ENCODE results near the gene NTNG1. TPM values are rescaled to one million over a fixed set of nuclear protein-coding genes. Genes with fewer than 3 reads are reported as not detected.

Gene NTNG1
- total RNA-seq, 1 donor from 2014 or later, result 1.1 TPM

DNA sequence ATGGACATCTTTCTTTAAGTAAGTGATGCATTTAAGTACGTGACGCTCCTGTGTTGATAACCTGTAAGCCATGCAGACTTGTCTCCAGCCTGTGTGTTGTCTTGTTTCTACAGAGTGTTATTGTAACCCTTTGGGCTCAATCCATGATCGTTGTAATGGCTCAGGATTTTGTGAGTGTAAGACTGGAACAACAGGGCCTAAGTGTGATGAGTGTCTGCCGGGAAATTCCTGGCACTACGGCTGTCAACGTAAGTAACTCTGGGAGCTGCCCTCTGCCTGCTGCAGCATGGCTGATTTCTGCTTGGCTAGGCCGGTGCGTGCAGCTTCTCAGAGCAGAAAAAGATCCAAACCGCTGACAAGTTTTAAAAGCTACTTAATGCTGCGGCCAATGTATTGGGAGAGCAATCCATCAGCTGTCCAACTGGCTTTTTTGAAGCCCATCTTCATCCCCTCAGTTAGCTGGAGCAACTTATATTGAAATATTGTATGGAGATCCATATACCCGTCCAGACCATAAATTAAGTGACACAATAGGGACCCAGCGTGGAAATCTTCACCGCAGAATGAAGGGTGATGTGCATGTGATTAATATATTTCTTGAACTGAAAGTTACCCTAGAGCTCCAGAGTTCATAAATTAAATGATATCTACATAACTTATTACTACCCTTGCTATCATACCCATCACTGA is 295.9 kb downstream of the NTNG1 start:
- Mint-ChIP-seq H3K27me3 (no peaks in the 10 kb centered on the region), H3K36me3 (ENCODE audit: insufficient read depth) (no peaks in the 10 kb centered on the region), H3K4me3 (ENCODE audit: low read depth) (no peak overlapping the region), H3K9me3 (ENCODE audit: low read depth) (no peaks in the 10 kb centered on the region), H3K4me1 (ENCODE audit: low read depth) (no peaks in the 10 kb centered on the region), H3K27ac (no peak overlapping the region)
- DNase-seq (ENCODE audit: low spot score, unreplicated experiment), result no peak
- TF ChIP-seq CTCF (IDR thresholded peaks at IDR 0.05; ENCODE audit: unreplicated experiment), result no peak

DNA sequence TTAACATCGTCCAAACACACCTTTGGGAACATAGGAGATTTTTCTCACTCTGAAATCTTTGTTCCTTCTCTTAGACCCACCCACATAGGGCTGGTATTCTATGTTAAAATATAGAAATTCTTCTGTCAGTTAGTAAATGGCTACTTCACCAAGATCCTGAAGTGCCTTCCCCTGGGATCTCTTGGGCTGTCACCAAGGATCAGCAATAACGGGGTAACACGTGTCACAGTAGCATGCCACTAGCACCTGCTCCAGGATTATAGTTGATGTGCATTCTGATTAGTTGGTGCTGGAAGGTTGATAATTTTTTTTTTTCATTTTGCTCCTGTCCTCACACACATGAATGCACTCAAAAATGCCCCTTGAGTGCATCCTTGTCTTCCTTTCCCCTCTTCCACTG is 298.7 kb downstream of the NTNG1 start:
- Mint-ChIP-seq H3K27me3 (no peaks in the 10 kb centered on the region), H3K4me3 (ENCODE audit: low read depth) (no peak overlapping the region), H3K36me3 (ENCODE audit: insufficient read depth) (no peaks in the 10 kb centered on the region), H3K27ac (no peak overlapping the region), H3K4me1 (ENCODE audit: low read depth) (no peaks in the 10 kb centered on the region), H3K9me3 (ENCODE audit: low read depth) (no peaks in the 10 kb centered on the region)
- TF ChIP-seq CTCF (IDR thresholded peaks at IDR 0.05; ENCODE audit: unreplicated experiment), result no peak
- DNase-seq (ENCODE audit: low spot score, unreplicated experiment), result no peak

DNA sequence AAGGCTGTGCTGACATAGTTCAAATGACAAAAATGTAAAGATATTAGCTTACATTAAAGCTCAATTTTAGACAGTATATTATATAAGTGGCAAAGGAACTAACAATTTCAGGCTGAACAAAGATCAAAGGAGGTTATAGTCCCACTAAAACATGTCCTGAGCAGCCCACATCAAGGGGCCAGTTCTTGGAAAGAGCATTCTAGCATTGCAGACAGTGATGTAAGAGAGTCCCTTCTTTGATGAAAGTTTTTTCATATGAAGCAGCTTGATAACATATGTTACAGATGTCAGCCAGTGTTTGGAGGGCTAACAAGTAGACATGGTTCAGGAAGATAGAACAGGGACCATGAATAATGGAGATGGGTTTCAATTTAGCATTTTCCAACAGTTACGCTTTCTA is 301.7 kb downstream of the NTNG1 start:
- no peaks in the 10 kb centered on the region for H3K4me1 Mint-ChIP-seq (ENCODE audit: low read depth)
- H3K36me3 Mint-ChIP-seq (ENCODE audit: insufficient read depth), result no peaks in the 10 kb centered on the region
- no peak for TF ChIP-seq CTCF (IDR thresholded peaks at IDR 0.05; ENCODE audit: unreplicated experiment)
- DNase-seq (ENCODE audit: low spot score, unreplicated experiment), result no peak
- no peak overlapping the region for H3K27ac Mint-ChIP-seq
- no peaks in the 10 kb centered on the region for H3K27me3 Mint-ChIP-seq
- no peak overlapping the region for H3K4me3 Mint-ChIP-seq (ENCODE audit: low read depth)
- H3K9me3 Mint-ChIP-seq (ENCODE audit: low read depth), result no peaks in the 10 kb centered on the region

DNA sequence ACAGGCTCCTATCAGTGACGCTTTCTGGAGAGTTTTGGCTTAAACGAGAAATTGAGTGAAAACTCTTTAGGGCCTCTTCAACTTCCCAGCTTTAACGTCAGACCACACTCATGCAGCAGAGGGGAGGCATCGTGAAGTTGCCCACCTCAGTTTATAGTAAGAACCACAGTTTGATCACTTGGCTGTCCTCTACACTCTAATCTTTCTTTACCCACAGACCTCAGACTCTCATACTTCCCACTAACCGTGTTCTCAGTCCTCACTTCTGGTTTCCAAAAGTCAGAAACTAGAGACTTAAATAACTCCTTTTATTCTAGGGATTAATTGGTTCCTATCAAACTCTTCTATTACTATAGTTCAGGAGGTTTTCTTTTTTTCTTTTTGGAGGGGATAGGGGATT is 302.2 kb downstream of the NTNG1 start:
- Mint-ChIP-seq H3K27ac (no peak overlapping the region), H3K36me3 (ENCODE audit: insufficient read depth) (no peaks in the 10 kb centered on the region), H3K4me3 (ENCODE audit: low read depth) (no peak overlapping the region), H3K9me3 (ENCODE audit: low read depth) (no peaks in the 10 kb centered on the region), H3K27me3 (no peaks in the 10 kb centered on the region), H3K4me1 (ENCODE audit: low read depth) (no peaks in the 10 kb centered on the region)
- no peak for DNase-seq (ENCODE audit: low spot score, unreplicated experiment)
- TF ChIP-seq CTCF (IDR thresholded peaks at IDR 0.05; ENCODE audit: unreplicated experiment), result no peak

DNA sequence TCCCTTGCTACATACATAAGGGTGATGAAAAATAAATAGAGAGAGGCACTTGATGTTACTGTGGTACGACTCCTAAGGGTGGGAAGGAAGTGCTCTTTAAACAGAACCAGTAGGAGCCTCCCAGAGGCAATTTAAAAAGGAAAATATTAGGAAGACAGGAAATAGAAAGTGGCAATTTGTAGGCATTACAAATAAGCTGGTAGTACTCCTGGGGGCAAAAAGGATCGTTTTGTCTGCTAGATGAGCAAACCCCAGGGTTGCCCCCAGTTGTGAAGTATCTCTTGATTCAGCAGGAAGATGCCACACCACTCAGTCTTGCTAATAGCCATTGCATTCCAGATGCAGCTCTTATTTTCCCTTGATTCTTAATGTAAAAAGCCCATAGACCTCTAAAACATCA is 303.0 kb downstream of the NTNG1 start:
- H3K36me3 Mint-ChIP-seq (ENCODE audit: insufficient read depth), result no peaks in the 10 kb centered on the region
- H3K9me3 Mint-ChIP-seq (ENCODE audit: low read depth), result no peaks in the 10 kb centered on the region
- no peak overlapping the region for H3K4me3 Mint-ChIP-seq (ENCODE audit: low read depth)
- H3K4me1 Mint-ChIP-seq (ENCODE audit: low read depth), result no peaks in the 10 kb centered on the region
- H3K27ac Mint-ChIP-seq, result no peak overlapping the region
- TF ChIP-seq CTCF (IDR thresholded peaks at IDR 0.05; ENCODE audit: unreplicated experiment), result no peak
- H3K27me3 Mint-ChIP-seq, result no peaks in the 10 kb centered on the region
- DNase-seq (ENCODE audit: low spot score, unreplicated experiment), result no peak
